GM12892 (cell line): Measurements from ENCODE around the gene EBLN1.

Experiments
- DNase-seq: peaks from one replicate; pipeline ENCODE4 v3.0.0; 2011; ENCODE audit not compliant: insufficient read length
- FAIRE-seq: peaks from 2 replicates; lab custom pipeline; 2011; peaks lifted over from hg19 to GRCh38; lab: Jason Lieb, UNC
- POLR2A ChIP-seq: IDR thresholded peaks from 2 replicates; pipeline ENCODE4 v1.6.1; 2011; ENCODE audit warnings: low read depth, low read length, control low read depth
- POLR2AphosphoS5 ChIP-seq: IDR thresholded peaks from 2 replicates; pipeline ENCODE4 v1.6.1; 2011; ENCODE audit warnings: low read depth, low read length, control low read depth
- TAF1 ChIP-seq: IDR thresholded peaks from 2 replicates; pipeline ENCODE4 v1.6.1; 2011; ENCODE audit warnings: low read depth, mild to moderate bottlenecking, control low read depth, low read length, borderline replicate concordance

EBLN1 gene

DNA sequence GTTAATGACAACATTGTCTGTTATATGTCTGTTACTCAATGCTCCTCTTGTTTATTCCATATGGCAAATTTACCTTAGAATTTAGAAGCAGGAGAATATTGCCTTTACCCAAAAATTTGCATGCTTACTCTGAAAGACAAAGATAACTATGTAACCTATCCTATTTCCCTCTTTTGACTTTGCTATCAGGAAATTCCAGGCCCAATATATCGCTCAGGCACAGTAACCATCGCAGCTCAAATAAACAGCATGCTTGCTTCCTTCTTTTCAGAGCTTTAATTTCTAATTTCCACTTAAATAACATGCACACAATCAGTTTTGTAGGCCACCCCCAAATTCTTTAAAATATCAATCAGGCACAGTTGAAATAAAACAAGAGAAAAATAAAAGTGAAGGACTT lies 57.8 kb downstream of the EBLN1 start:
- no peak for DNase-seq
- no peak for TF ChIP-seq POLR2A
- TF ChIP-seq POLR2AphosphoS5: no peak
- no peak for TF ChIP-seq TAF1
- no peak for FAIRE-seq

- TF ChIP-seq POLR2A (no peak), TAF1 (no peak), POLR2AphosphoS5 (no peak)
- DNase-seq: no peak
- FAIRE-seq: no peak
Observed at GRCh38 chr10:22159180-22159579, 58.6 kb downstream of the EBLN1 start.
